ENCODE measurements around the gene VWF.
A peak's percentile ranks its signal among the peaks of the same experiment; 100 is the strongest.
"Not testable (repeated sequence)": the region's sequence is repeated elsewhere in the genome, so short reads cannot be mapped to it uniquely, and the experiment has no call there.

The VWF gene

GRCh38 chr12:6033546-6033945 lies 90.9 kb downstream of the VWF start:
- no peak for DNase-seq (ENCODE audit: low spot score)

DNA sequence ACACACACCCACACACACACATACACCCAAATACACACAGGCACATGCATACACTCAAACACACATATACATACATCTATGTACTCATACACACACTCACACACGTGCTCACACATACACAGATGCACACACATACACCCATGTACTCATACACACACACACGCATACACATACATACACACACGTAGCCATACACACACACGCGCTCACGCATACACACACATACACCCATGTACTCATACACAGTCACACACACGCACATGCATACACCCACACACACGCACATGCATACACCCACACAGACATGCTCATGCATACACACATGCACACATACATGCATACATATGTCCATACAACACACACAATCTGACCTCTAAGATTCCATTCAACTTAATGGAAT lies 91.7 kb downstream of the VWF start:
- DNase-seq (ENCODE audit: low spot score): no peak

DNA sequence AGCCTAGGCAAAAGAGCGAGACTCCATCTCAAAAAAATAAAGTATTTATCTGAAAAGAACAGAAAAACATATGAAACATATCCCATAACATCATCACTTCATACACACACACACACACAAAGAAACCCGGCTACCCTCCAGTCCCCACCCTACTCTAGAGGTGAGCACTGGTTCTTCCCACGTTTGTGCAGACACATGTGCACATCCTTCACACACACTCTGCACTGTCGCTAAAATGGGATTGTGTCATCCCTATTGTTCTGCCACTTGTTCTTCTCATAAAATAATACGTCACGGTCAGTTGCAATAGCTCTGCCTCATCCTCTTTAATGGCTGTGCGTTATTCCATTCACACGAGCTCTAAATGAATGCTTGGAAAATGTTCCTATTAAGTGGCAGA lies 93.5 kb downstream of the VWF start:
- DNase-seq (ENCODE audit: low spot score): no peak

DNA sequence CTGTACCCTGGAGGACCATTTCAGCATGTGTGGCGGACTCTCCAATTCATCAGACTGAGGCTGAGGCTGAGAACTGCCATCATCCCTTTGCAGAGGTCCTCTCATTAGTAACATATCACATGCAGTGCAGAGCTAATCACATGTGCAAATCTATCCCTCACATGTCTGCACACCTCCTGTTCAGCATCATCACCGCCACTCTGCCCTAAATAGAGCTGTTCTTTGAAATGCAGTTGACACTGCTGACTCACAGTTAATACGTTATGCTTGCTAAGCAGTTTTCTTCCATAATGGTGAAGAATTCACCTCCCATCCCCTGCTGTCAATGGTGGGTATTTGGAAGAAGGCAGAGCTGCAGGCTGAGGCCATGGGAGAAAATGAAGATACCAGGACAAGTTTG lies 94.4 kb downstream of the VWF start:
- DNase-seq (ENCODE audit: low spot score): no peak

DNA sequence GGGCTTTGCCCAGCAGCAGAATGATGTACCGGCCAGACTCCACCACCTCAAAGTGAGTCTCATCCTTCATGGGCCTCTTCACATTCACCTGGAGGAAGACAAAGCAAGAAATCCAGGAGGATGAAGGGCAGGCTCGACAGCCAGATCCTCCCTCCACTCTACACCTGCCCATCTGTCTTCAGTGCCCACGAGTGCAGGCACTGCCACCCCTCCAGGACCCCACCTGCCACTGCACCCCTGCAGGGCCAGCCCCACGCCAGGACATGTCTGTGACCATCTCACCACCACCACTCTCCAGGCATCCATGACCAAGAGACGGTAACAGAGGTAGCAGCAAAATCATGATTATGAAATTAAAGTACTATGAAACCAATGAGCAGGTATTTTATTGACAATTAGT lies 95.1 kb downstream of the VWF start:
- no peak for DNase-seq (ENCODE audit: low spot score)

GRCh38 chr12:6026998-6027397 lies 97.5 kb downstream of the VWF start:
- DNase-seq (ENCODE audit: low spot score): no peak

DNA sequence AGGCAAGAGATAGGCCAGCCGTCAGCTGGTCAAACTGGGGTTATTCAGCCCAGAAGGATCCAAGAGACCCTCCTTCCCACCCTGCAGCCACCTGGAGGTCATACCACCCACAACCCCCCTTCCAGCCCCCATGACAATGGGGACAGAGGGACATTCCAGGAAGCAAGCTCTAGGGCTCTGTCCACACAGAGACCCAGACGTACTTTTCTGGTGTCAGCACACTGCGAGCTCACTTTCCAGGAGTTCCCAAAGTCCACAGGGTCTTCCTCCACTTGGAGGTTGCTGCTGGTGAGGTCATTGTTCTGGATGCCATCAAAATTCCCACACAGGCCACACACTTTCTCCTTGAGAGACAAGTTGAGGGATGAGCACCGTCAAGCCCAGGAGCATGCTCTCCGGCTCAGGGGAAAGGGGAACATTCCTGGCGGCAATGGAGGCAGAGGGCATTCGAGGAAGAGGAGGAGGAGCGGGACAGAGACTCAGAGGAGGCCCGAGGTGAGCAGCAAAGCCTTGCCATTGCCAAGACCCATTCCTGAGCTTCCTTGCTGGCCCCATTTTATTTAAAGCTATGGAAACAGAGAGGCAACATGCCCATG lies 98.7 kb downstream of the VWF start:
- DNase-seq (ENCODE audit: low spot score): not testable (repeated sequence)

DNA sequence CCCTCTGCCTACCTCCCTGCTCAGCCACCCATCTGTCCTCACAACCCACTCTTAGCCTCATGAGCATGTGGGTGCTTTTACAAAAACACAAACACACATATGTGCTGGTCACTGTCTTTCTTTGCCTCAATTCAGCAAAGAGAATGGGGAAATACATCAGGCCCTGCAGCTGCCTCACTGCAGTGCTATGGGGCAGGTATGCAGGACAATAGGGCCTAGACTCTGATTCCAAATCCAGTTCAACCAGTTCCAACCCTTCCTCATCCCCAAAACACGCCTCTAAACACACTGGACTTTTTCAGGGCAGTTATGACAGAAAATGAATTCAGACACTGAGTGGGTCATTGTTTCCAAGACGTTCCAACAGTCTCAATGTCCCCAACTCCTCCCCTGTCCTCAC lies 100.4 kb downstream of the VWF start:
- DNase-seq (ENCODE audit: low spot score): not testable (repeated sequence)

DNA sequence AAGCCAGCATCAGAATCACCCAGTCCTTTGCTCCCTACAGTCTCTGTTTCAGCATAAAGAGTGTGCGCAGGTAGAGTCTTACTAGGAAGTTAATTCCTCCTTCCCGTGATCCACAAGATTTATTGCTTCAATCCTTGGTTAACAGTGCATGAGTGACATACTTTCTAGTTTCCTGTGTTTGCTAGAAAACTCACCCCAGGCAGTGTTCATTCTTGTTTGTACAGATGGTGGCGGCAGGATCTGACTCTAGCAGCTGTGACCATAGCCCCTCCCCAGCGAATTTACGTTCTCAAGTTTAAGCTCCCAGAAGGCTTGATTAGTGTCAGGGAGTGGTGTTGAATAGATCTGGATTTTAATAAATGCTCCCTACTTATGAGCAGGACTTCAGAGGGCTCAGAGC lies 103.5 kb downstream of the VWF start:
- DNase-seq (ENCODE audit: low spot score): peak; percentile 16

GRCh38 chr12:6020511-6020910 lies 104.0 kb downstream of the VWF start:
- DNase-seq (ENCODE audit: low spot score): not testable (repeated sequence)

GRCh38 chr12:6019256-6019655 lies 105.2 kb downstream of the VWF start:
- DNase-seq (ENCODE audit: low spot score): not testable (repeated sequence)

DNA sequence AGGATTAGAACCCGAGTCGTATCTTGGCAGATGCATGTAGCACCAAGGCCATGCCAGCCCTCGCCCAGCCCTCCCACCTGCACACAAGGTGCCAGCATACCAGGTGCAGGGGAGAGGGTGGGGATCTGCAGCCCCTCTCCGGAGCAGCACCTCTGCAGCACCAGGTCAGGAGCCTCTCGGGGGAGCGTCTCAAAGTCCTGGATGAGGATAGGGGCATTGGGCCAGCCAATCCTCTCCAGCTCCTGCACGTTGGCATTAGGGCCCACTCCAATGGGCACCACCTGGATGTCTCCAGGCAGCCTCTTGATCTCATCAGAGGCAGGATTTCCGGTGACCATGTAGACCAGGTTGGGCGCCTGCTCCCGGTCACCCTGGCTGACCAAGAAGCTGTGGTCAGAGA lies 106.2 kb downstream of the VWF start:
- no peak for DNase-seq (ENCODE audit: low spot score)

DNA sequence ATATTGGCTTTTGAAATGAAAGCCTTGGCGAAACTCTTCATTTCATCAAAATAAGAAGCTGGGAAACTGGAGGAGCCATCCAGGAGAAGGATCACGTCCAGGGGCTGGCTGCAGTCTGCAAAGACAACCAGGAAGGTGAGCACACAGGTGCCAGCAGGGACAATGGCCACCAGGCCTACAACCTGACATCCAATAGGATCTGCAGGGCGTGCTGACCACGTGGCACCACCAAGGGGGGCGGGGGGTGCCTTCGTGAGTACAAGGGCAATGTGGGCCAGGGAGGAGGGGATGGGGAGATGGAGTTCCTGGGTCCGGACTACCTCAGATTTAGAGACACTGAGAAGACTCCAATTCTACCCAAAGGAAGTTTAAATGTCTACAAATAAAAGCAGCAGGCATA lies 107.7 kb downstream of the VWF start:
- no peak for DNase-seq (ENCODE audit: low spot score)

GRCh38 chr12:6016004-6016403 lies 108.5 kb downstream of the VWF start:
- not testable (repeated sequence) for DNase-seq (ENCODE audit: low spot score)

GRCh38 chr12:6015271-6015670 lies 109.2 kb downstream of the VWF start:
- DNase-seq (ENCODE audit: low spot score): not testable (repeated sequence)

DNA sequence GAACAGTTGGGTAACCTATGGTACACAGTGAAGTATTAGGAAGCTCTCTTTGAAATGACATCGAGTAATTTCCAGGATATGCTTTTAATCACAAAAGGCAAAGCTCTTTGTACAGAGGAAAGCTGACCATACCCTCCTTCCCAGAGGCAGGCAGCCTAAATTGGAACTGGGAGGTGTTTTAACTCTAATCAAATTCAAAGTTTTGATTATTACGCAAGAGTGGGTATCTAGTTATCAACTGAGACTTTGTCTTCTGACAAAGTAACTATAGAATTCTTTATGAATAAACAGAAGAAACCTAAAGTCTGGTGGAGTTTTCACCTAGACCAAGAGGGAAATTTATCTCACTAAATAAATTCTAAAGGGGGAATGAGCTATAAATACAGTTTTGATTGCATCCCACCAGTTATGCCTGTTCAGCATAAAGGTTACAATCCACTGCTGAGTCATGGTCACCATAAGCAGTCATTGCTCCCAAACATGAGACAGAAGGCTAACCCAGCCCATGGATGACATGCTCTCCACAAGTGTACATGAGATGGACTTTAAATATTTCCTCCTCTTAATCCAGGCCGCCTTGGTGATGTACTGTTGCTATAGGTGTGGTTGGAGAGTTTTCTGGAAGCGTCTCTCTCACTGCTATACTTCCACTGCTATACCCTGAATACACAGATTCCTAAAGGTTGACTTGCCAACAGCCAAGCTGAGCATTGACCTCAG lies 113.7 kb downstream of the VWF start:
- not testable (repeated sequence) for DNase-seq (ENCODE audit: low spot score)

GRCh38 chr12:5997260-5997659 lies 127.2 kb downstream of the VWF start:
- DNase-seq (ENCODE audit: low spot score): no peak

- no peak for DNase-seq (ENCODE audit: low spot score)
These were observed 128.0 kb downstream of the VWF start for GRCh38 chr12:5996459-5996858.

GRCh38 chr12:5989621-5990020 lies 134.8 kb downstream of the VWF start:
- no peak for DNase-seq (ENCODE audit: low spot score)

- peak; percentile 87 for DNase-seq (ENCODE audit: low spot score)
These were observed 135.8 kb downstream of the VWF start for GRCh38 chr12:5988659-5989116.

- no peak for DNase-seq (ENCODE audit: low spot score)
These were observed 136.4 kb downstream of the VWF start for GRCh38 chr12:5988088-5988487.

- DNase-seq (ENCODE audit: low spot score): no peak
These were observed 136.9 kb downstream of the VWF start for GRCh38 chr12:5987573-5987972.

- DNase-seq (ENCODE audit: low spot score): no peak
These were observed 139.0 kb downstream of the VWF start for GRCh38 chr12:5985471-5985870.

DNA sequence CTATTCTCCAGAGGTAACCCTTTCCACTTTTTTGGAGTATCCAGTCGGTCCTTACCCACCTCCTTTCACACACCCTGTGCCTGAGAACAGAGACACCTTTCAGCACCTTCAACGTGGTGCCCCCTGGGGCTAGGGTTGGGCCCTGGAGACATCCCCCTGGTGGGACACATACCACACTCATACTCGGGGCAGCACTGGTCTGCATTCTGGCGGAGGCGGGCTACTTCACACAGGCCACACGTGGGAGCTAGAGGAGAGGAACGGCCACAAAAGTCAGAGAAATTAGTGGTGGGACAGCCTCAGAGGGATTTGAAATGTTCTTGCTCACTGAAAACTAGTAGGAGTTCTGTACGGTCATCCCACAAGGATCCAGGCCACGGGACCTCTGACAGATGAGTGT lies 139.6 kb downstream of the VWF start:
- DNase-seq (ENCODE audit: low spot score): no peak
